IPS DF 6.9 (cell line): ENCODE data around the gene COX15.
"Not testable (repeated sequence)": the region's sequence is repeated elsewhere in the genome, so short reads cannot be mapped to it uniquely, and the experiment has no call there.

Experiments used
- DNase-seq: peaks from one replicate; pipeline ENCODE4 v3.0.0-alpha.2; 2013; ENCODE audit warnings: low read depth, low spot score
- H3K27ac ChIP-seq: one replicate; pipeline ENCODE4 v1.5.1; 2013; ENCODE audit warnings: low read length, control low read depth
- H3K27me3 ChIP-seq: 2 replicates; pipeline ENCODE4 v1.6.1; 2013; ENCODE audit warnings: mild to moderate bottlenecking, low read length; ENCODE audit not compliant: control insufficient read depth, insufficient read depth
- H3K36me3 ChIP-seq: 2 replicates; pipeline ENCODE4 v1.6.1; 2013; ENCODE audit warnings: low read length; ENCODE audit not compliant: control insufficient read depth, insufficient read depth
- H3K4me1 ChIP-seq: 2 replicates; pipeline ENCODE4 v1.6.1; 2013; ENCODE audit warnings: low read length; ENCODE audit not compliant: control insufficient read depth, insufficient read depth
- H3K4me3 ChIP-seq: 2 replicates; pipeline ENCODE4 v1.5.1; 2013; ENCODE audit warnings: mild to moderate bottlenecking, low read length
- H3K9me3 ChIP-seq: 2 replicates; pipeline ENCODE4 v1.6.1; 2013; ENCODE audit warnings: low read length, inconsistent platforms; ENCODE audit not compliant: control insufficient read depth, insufficient read depth
- WGBS: extraction: QIAGEN DNeasy Blood & Tissue Kit; methylation state at CpG from one replicate; pipeline ENCODE4 v1.1.7; 2013; ENCODE audit warnings: mixed read lengths, missing lambda C conversion rate; ENCODE audit not compliant: insufficient read length, insufficient coverage; 5-methylcytosine and 5-hydroxymethylcytosine counted together

The COX15 gene

GRCh38 chr10:99740933-99741559 is 9.1 kb upstream of the COX15 start:
- WGBS: no CpG with 5 or more reads among the region's 3 CpGs
- Histone ChIP-seq H3K27me3 (no peaks in the 10 kb centered on the region), H3K27ac (no peak overlapping the region)

GRCh38 chr10:99740260-99740659 is 8.3 kb upstream of the COX15 start:
- H3K4me1 ChIP-seq: no peaks in the 10 kb centered on the region
- H3K36me3 ChIP-seq: peaks cover 10% of the 10 kb centered on the region; the same call in 1 of the 2 replicates
- no peaks in the 10 kb centered on the region for H3K9me3 ChIP-seq
- no peaks in the 10 kb centered on the region for H3K27me3 ChIP-seq
- no peak overlapping the region for H3K4me3 ChIP-seq
- no CpG with 5 or more reads among the region's 2 CpGs for WGBS
- no peak overlapping the region for H3K27ac ChIP-seq
- DNase-seq: no peak

More at GRCh38 chr10:99740933-99741559, 9.1 kb upstream of the COX15 start:
- no peak overlapping the region for H3K4me3 ChIP-seq
- no peaks in the 10 kb centered on the region for H3K9me3 ChIP-seq
- H3K4me1 ChIP-seq: no peaks in the 10 kb centered on the region
- H3K36me3 ChIP-seq: peaks cover 10% of the 10 kb centered on the region; the same call in 1 of the 2 replicates
- DNase-seq: no peak

DNA sequence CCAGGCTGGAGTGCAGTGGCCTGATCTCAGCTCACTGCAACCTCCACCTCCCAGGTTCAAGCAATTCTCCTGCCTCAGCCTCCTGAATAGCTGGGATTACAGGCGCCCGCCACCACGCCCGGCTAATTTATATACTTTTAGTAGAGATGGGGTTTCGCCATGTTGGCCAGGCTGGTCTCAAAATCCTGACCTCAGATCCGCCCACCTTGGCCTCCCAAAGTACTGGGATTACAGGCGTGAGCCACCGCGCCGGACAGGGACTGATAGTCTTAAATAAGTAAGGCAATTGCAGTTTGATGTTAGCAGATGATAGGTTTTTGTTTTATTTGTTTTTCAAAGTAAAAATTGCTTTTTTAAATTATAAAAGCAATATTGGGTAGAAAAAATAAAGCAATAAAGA is 2.2 kb upstream of the COX15 start:
- H3K4me3 ChIP-seq, DNase-seq, H3K9me3 ChIP-seq, H3K27me3 ChIP-seq, H3K4me1 ChIP-seq, H3K36me3 ChIP-seq, H3K27ac ChIP-seq: not testable (repeated sequence)
- no CpG with 5 or more reads among the region's 10 CpGs for WGBS

- H3K4me1 ChIP-seq: no peaks in the 10 kb centered on the region
- H3K9me3 ChIP-seq: no peaks in the 10 kb centered on the region
- no CpG with 5 or more reads among the region's 8 CpGs for WGBS
- H3K27ac ChIP-seq: no peak overlapping the region
- no peaks in the 10 kb centered on the region for H3K27me3 ChIP-seq
- H3K36me3 ChIP-seq: peaks cover 2% of the 10 kb centered on the region; the same call in 1 of the 2 replicates
- H3K4me3 ChIP-seq: no peak overlapping the region
- no peak for DNase-seq
Observed at GRCh38 chr10:99733366-99733765, 1.4 kb upstream of the COX15 start.

DNA sequence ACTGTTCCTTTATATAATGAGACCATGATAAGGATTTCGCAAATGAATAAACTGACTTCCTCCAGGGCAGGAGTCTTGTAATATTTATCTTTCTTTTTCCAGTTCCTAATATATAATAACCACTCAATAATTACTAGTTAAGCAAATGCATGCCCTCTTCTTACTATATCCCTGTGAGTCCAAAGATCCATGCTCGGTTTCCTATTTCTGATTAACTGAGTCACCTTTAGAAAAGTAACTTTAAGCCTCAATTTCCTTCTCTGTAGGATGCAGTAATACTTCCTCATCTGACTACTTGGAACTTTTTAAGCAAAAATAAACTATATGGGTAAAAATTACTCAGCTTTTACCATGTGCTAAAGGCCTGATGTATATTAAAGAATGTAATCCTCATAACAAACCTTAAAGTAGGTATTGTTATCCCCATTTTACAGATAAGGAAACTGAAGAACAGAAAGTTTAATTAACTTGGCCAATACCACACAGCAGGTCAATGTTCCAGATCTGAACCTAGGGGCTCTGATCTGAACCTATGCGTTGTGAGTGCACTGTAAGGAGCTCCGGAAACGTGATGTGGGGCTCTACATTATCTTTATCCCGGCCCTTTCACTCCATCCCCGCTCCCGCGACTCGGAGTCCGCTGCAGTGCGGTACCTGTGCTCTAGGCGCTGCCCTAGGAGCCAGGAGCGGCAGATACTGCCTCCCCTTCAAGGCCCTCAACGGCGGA is 458 bp downstream of the COX15 start:
- H3K9me3 ChIP-seq: no peaks in the 10 kb centered on the region
- H3K27me3 ChIP-seq: no peaks in the 10 kb centered on the region
- H3K36me3 ChIP-seq: peaks cover 6% of the 10 kb centered on the region; the same call in 1 of the 2 replicates
- no peak overlapping the region for H3K27ac ChIP-seq
- DNase-seq: no peak
- H3K4me1 ChIP-seq: no peaks in the 10 kb centered on the region
- no CpG with 5 or more reads among the region's 16 CpGs for WGBS
- peak overlapping the region; percentile 93 for H3K4me3 ChIP-seq

DNA sequence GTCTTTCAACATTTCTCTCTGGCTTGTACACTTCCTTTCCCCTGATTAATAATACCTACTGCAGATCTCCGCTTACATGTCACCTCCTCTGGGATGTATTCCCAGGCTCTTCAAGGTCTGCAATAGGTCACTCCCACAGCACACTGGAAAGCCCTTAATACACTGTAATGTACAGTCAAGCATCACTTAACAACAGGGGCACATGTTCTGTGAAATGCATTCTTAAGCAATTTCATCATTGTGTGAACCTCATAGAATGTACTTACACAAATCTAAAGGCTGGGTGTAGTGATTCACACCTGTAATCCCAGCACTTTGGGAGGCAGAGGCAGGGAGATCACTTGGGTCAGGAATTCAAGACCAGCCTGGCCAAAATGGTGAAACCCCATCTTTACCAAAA is 1.9 kb downstream of the COX15 start:
- Histone ChIP-seq H3K4me3 (no peak overlapping the region), H3K4me1 (no peaks in the 10 kb centered on the region), H3K9me3 (no peaks in the 10 kb centered on the region), H3K27ac (no peak overlapping the region), H3K27me3 (no peaks in the 10 kb centered on the region), H3K36me3 (peaks cover 6% of the 10 kb centered on the region; the same call in 1 of the 2 replicates)
- no CpG with 5 or more reads among the region's 1 CpG for WGBS
- no peak for DNase-seq

- no peak overlapping the region for H3K27ac ChIP-seq
- H3K9me3 ChIP-seq: no peaks in the 10 kb centered on the region
- no peak for DNase-seq
- H3K4me1 ChIP-seq: no peaks in the 10 kb centered on the region
- no peak overlapping the region for H3K4me3 ChIP-seq
- H3K27me3 ChIP-seq: no peaks in the 10 kb centered on the region
- no CpG with 5 or more reads among the region's 2 CpGs for WGBS
- peaks cover 10% of the 10 kb centered on the region; the same call in 1 of the 2 replicates for H3K36me3 ChIP-seq
Observed at GRCh38 chr10:99720387-99720786, 11.5 kb downstream of the COX15 start.

DNA sequence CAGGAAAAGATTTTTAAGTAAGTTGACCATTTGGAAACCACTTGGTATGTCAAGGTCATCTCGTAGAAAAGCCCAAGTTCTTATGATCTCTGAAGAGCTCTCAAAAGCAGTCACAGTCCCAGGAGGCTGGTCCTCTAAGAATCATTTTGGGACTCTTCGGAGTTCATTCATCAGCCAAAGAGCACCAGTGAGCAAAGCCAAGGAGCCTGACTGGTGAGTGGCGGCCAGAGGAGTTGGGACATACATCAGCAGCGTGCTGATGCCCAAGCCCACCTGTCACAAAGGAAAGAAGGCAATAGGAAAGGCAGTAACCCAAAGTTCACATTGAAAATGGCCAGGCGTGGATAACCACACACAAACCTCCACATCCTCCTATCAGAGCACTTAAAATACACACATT is 17.5 kb downstream of the COX15 start:
- WGBS: no CpG with 5 or more reads among the region's 5 CpGs
- Histone ChIP-seq H3K27me3 (no peaks in the 10 kb centered on the region), H3K27ac (no peak overlapping the region), H3K9me3 (no peaks in the 10 kb centered on the region), H3K36me3 (peaks cover 7% of the 10 kb centered on the region; the same call in 1 of the 2 replicates), H3K4me3 (no peak overlapping the region), H3K4me1 (no peaks in the 10 kb centered on the region)
- no peak for DNase-seq

DNA sequence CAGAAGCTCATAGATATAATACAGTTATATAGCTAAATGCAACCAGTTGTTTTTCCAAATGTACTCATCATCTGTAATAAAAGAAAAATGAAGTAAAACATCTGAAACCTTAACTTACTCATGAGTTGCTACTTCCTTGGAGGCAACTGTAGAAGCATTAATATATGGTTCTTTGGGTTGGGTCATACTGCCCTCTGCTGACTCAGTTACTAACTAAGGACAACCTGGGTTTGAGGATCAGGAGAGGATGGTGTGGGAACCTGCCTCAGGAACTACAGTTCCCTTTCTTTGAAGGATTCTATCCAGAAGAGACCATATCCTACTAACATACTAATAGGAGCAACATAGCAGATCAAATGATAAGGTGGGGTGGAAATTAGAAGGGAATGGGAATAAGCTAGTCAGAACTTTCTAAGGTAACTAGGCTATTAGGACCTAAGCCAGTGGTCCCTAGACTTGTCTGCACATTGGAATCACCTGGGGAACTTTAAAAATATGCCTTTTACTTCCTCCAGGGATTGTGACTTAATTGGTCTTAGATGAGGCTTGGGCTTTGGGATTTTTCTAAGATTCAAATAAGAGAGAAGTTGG is 20.7 kb downstream of the COX15 start:
- no peaks in the 10 kb centered on the region for H3K27me3 ChIP-seq
- H3K4me1 ChIP-seq: no peaks in the 10 kb centered on the region
- no peak overlapping the region for H3K27ac ChIP-seq
- peaks cover 1% of the 10 kb centered on the region; the same call in 1 of the 2 replicates for H3K36me3 ChIP-seq
- DNase-seq: peak; percentile 16
- H3K9me3 ChIP-seq: no peaks in the 10 kb centered on the region
- H3K4me3 ChIP-seq: no peak overlapping the region

- Histone ChIP-seq H3K4me1 (no peaks in the 10 kb centered on the region), H3K36me3 (no peaks in the 10 kb centered on the region; the same call in 1 of the 2 replicates), H3K27ac (no peak overlapping the region), H3K9me3 (no peaks in the 10 kb centered on the region), H3K27me3 (no peaks in the 10 kb centered on the region), H3K4me3 (no peak overlapping the region)
- WGBS: no CpG with 5 or more reads among the region's 4 CpGs
- DNase-seq: peak; percentile 0
Observed at GRCh38 chr10:99709480-99710229, 22.3 kb downstream of the COX15 start.
